ENCODE results near the gene RPTOR. TPM values are rescaled to one million over a fixed set of nuclear protein-coding genes. Genes with fewer than 3 reads are reported as not detected.

Gene RPTOR
- total RNA-seq, 1 experiment from 2014 or later, result 46.2 TPM

DNA sequence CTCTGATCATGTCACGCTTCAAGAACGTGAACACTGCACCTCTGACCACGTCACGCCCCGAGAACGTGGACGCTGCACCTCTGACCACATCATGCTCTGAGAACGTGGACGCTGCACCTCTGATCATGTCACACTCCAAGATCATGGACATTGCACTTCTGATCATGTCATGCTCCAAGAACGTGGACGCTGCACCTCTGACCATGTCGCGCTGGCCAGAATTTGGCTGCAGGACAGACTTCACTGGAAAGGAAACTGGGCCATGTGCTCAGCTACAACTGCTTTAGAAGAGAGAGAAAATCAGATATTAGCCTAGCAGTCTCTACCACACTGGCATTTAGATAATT is 182.7 kb downstream of the RPTOR start:
- ChIA-PET POLR2A (ENCODE audit: unreplicated experiment) (no interaction called here), CTCF (no interaction called here)
- H3K9me2 ChIP-seq (replicated peaks; ENCODE audit: low read length), result no peaks in the 10 kb centered on the region
- no peak for DNase-seq
- no peaks in the 10 kb centered on the region for H4K20me1 ChIP-seq (ENCODE audit: low read length)
- no peak overlapping the region for H3K4me2 ChIP-seq (ENCODE audit: low read length)
- TF ChIP-seq EZH2 (IDR thresholded peaks at IDR 0.05; ENCODE audit: low read length, unreplicated experiment), result no peak
- TF ChIP-seq, protein P1, sequence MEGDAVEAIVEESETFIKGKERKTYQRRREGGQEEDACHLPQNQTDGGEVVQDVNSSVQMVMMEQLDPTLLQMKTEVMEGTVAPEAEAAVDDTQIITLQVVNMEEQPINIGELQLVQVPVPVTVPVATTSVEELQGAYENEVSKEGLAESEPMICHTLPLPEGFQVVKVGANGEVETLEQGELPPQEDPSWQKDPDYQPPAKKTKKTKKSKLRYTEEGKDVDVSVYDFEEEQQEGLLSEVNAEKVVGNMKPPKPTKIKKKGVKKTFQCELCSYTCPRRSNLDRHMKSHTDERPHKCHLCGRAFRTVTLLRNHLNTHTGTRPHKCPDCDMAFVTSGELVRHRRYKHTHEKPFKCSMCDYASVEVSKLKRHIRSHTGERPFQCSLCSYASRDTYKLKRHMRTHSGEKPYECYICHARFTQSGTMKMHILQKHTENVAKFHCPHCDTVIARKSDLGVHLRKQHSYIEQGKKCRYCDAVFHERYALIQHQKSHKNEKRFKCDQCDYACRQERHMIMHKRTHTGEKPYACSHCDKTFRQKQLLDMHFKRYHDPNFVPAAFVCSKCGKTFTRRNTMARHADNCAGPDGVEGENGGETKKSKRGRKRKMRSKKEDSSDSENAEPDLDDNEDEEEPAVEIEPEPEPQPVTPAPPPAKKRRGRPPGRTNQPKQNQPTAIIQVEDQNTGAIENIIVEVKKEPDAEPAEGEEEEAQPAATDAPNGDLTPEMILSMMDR (conservative IDR thresholded peaks at IDR 0.05; ENCODE audit: low read depth, low read length), result no peak
- TF ChIP-seq EZH2phosphoT487 (IDR thresholded peaks at IDR 0.05; ENCODE audit: borderline replicate concordance, low read length), result no peak
- peaks cover 67% of the 10 kb centered on the region for H3K79me2 ChIP-seq (ENCODE audit: low read length)
- no peak overlapping the region for H3K9ac ChIP-seq (ENCODE audit: low read length)
- no peak overlapping the region for H2AFZ ChIP-seq (ENCODE audit: low read length)
- H3K36me3 ChIP-seq (ENCODE audit: low read depth, low read length), result peaks cover 2% of the 10 kb centered on the region
- no peak overlapping the region for H3K4me3 ChIP-seq (ENCODE audit: low read length)
- no peaks in the 10 kb centered on the region for H3K9me3 ChIP-seq (ENCODE audit: low read length)
- no peak for ATAC-seq
- BruUV-seq (replicated peaks), result no TSS peak
- intact Hi-C loops (cut with micrococcal nuclease), result no loop called here
- no peaks in the 10 kb centered on the region for H3K27me3 ChIP-seq (ENCODE audit: low read length)
- no peak overlapping the region for H3K27ac ChIP-seq (ENCODE audit: low read length)
- H3K4me1 ChIP-seq (ENCODE audit: insufficient read depth, low read length), result peaks cover 17% of the 10 kb centered on the region
- H3F3A ChIP-seq (ENCODE audit: low read length, unreplicated experiment), result no peaks in the 10 kb centered on the region

DNA sequence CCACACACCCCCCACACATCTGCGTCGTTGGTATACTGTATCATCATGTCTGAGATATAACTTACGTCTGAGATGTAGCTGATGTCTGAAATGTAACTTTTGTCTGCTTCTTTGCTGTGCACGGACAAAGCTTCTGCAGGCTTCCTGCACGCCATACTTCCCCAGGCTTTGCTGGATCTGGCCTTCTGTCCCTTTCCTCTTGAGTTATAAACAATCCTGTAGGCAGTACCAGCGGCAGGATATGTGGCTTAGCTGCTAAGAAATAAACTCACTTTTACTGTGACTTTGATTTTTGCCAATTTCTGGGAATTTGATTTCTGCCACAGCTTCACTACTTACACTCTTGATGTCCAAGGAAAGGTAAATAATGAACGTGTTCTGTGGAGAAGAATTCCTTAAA is 184.4 kb downstream of the RPTOR start:
- no peaks in the 10 kb centered on the region for H4K20me1 ChIP-seq (ENCODE audit: low read length)
- TF ChIP-seq, protein P1 (conservative IDR thresholded peaks at IDR 0.05; ENCODE audit: low read depth, low read length), result no peak
- no peak for TF ChIP-seq EZH2phosphoT487 (IDR thresholded peaks at IDR 0.05; ENCODE audit: borderline replicate concordance, low read length)
- no peak for TF ChIP-seq EZH2 (IDR thresholded peaks at IDR 0.05; ENCODE audit: low read length, unreplicated experiment)
- no TSS peak for BruUV-seq (replicated peaks)
- no peak overlapping the region for H2AFZ ChIP-seq (ENCODE audit: low read length)
- H3K27ac ChIP-seq (ENCODE audit: low read length), result no peak overlapping the region
- peaks cover 16% of the 10 kb centered on the region for H3K4me1 ChIP-seq (ENCODE audit: insufficient read depth, low read length)
- ATAC-seq (no peak), DNase-seq (no peak)
- H3K9me3 ChIP-seq (ENCODE audit: low read length), result no peaks in the 10 kb centered on the region
- no peaks in the 10 kb centered on the region for H3K27me3 ChIP-seq (ENCODE audit: low read length)
- intact Hi-C loops (cut with micrococcal nuclease), result no loop called here
- ChIA-PET CTCF (no interaction called here), POLR2A (ENCODE audit: unreplicated experiment) (no interaction called here)
- peaks cover 50% of the 10 kb centered on the region for H3K79me2 ChIP-seq (ENCODE audit: low read length)
- H3K9ac ChIP-seq (ENCODE audit: low read length), result no peak overlapping the region
- H3K36me3 ChIP-seq (ENCODE audit: low read depth, low read length), result peaks cover 2% of the 10 kb centered on the region
- H3F3A ChIP-seq (ENCODE audit: low read length, unreplicated experiment), result no peaks in the 10 kb centered on the region
- H3K4me3 ChIP-seq (ENCODE audit: low read length), result no peak overlapping the region
- H3K4me2 ChIP-seq (ENCODE audit: low read length), result no peak overlapping the region
- no peaks in the 10 kb centered on the region for H3K9me2 ChIP-seq (replicated peaks; ENCODE audit: low read length)

DNA sequence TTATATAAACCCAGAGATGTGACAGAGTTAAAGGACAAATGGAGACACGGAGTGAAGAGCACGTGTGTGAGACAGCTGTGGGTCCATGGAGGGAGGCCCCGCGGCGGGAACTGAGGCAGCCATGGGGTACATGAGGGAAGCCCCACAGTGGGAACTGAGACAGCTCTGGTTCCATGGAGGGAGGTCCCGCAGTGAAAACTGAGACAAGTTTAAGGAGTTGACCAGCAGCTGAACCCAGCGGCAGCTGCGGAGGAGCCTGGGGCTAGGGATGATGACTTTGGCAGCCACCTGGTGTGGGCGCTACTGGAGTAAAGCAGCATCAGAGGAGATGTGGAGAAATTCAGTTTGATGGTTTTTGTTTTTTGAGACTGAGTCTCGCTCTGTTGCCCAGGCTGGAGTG is 185.1 kb downstream of the RPTOR start:
- no peaks in the 10 kb centered on the region for H3F3A ChIP-seq (ENCODE audit: low read length, unreplicated experiment)
- DNase-seq (no peak), ATAC-seq (no peak)
- H2AFZ ChIP-seq (ENCODE audit: low read length), result no peak overlapping the region
- no peaks in the 10 kb centered on the region for H4K20me1 ChIP-seq (ENCODE audit: low read length)
- H3K4me2 ChIP-seq (ENCODE audit: low read length), result no peak overlapping the region
- ChIA-PET CTCF (no interaction called here), POLR2A (ENCODE audit: unreplicated experiment) (no interaction called here)
- no TSS peak for BruUV-seq (replicated peaks)
- no peaks in the 10 kb centered on the region for H3K9me3 ChIP-seq (ENCODE audit: low read length)
- H3K9me2 ChIP-seq (replicated peaks; ENCODE audit: low read length), result no peaks in the 10 kb centered on the region
- H3K36me3 ChIP-seq (ENCODE audit: low read depth, low read length), result peaks cover 2% of the 10 kb centered on the region
- H3K4me3 ChIP-seq (ENCODE audit: low read length), result no peak overlapping the region
- H3K9ac ChIP-seq (ENCODE audit: low read length), result no peak overlapping the region
- H3K79me2 ChIP-seq (ENCODE audit: low read length), result peaks cover 43% of the 10 kb centered on the region
- H3K4me1 ChIP-seq (ENCODE audit: insufficient read depth, low read length), result peaks cover 9% of the 10 kb centered on the region
- TF ChIP-seq, protein P1 (conservative IDR thresholded peaks at IDR 0.05; ENCODE audit: low read depth, low read length), result no peak
- TF ChIP-seq EZH2phosphoT487 (IDR thresholded peaks at IDR 0.05; ENCODE audit: borderline replicate concordance, low read length) (no peak), EZH2 (IDR thresholded peaks at IDR 0.05; ENCODE audit: low read length, unreplicated experiment) (no peak)
- intact Hi-C loops (cut with micrococcal nuclease), result no loop called here
- H3K27ac ChIP-seq (ENCODE audit: low read length), result no peak overlapping the region
- no peaks in the 10 kb centered on the region for H3K27me3 ChIP-seq (ENCODE audit: low read length)
